Ascending aorta (tissue), 2 donors: ENCODE results near the gene ESX1. TPM values are rescaled to one million over a fixed set of nuclear protein-coding genes. Genes with fewer than 3 reads are reported as not detected.

Experiments used
- DNase-seq, 2 donors: peaks; one replicate each; pipeline ENCODE4 v3.0.0-alpha.2; 2019; ENCODE audit warnings: low spot score in 2 of 2
- H3K27ac ChIP-seq, 2 donors: fragments of 200-600 bp; sonication (generic); one replicate each; pipeline ENCODE4 v1.5.1; 2016 to 2017; ENCODE audit warnings: mild to moderate bottlenecking in 1 of 2
- H3K27me3 ChIP-seq: fragments of 200-600 bp; sonication (generic); one replicate; pipeline ENCODE4 v1.5.1; 2017
- H3K36me3 ChIP-seq, 2 donors: fragments of 200-600 bp; sonication (generic); one replicate each; pipeline ENCODE4 v1.5.1; 2016
- H3K4me1 ChIP-seq, 2 donors: fragments of 200-600 bp; sonication (generic); one replicate each; pipeline ENCODE4 v1.5.1; 2016 to 2017; ENCODE audit warnings: mild to moderate bottlenecking in 1 of 2
- H3K4me3 ChIP-seq, 2 donors: fragments of 200-600 bp; sonication (generic); one replicate each; pipeline ENCODE4 v1.5.1; 2016 to 2017; ENCODE audit warnings: mild to moderate bottlenecking in 1 of 2
- H3K9me3 ChIP-seq, 2 donors: fragments of 200-600 bp; sonication (generic); one replicate each; pipeline ENCODE4 v1.5.1; 2016
- CTCF ChIP-seq, 3 experiments: fragments of 200-600 bp in 2 of 3; fragments of 450-650 bp in 1 of 3; sonication (generic) in 2 of 3; IDR thresholded peaks; one replicate each; pipeline ENCODE4 v1.5.1; 2016 to 2019; ENCODE audit warnings: antibody characterized with exemption in 3 of 3, mild to moderate bottlenecking in 1 of 3, moderate library complexity in 1 of 3
- intact Hi-C: fragments of 100-400 bp; cut with DNase I; formaldehyde crosslinking; loops from one replicate; pipeline ENCODE4 v1.15.1; 2023
- total RNA-seq: library from RNA; depleted of rRNA; stranded (reverse); fragments of >200 nt; gene quantifications from one replicate; pipeline ENCODE4 v1.1.0, GENCODE V29; 2016

The ESX1 gene
- total RNA-seq: not detected

- Histone ChIP-seq H3K4me3 (peak within 1 kb of the TSS; percentile 11 to 39), H3K9me3 (no peaks in the 10 kb centered on the region), H3K4me1 (no peaks in the 10 kb centered on the region), H3K27me3 (peaks cover 13% of the 10 kb centered on the region), H3K36me3 (no peaks in the 10 kb centered on the region), H3K27ac (no peak within 1 kb of the TSS)
- TF ChIP-seq CTCF (IDR thresholded peaks at IDR 0.05): no peak
- intact Hi-C loops: no loop called here
- DNase-seq: no peak
Measured at GRCh38 chrX:104254442-104255115, at the start of gene ESX1. Gene ESX1, minus strand, starts transcription at chrX:104254933. Its CDS starts 84 bp downstream, at chrX:104254849.

GRCh38 chrX:104295636-104296035, 40.9 kb upstream of the ESX1 start:
- no peak for DNase-seq
- intact Hi-C loops: no loop called here

GRCh38 chrX:104288961-104289360, 34.2 kb upstream of the ESX1 start:
- TF ChIP-seq CTCF (IDR thresholded peaks at IDR 0.05): no peak
- Histone ChIP-seq H3K9me3 (no peaks in the 10 kb centered on the region), H3K27me3 (no peaks in the 10 kb centered on the region), H3K36me3 (no peaks in the 10 kb centered on the region), H3K27ac (no peak overlapping the region), H3K4me3 (no peak overlapping the region), H3K4me1 (no peaks in the 10 kb centered on the region)
- DNase-seq: no peak
- intact Hi-C loops: no loop called here

More at GRCh38 chrX:104295636-104296035, 40.9 kb upstream of the ESX1 start:
- Histone ChIP-seq H3K4me3 (no peak overlapping the region), H3K4me1 (no peaks in the 10 kb centered on the region), H3K27me3 (no peaks in the 10 kb centered on the region), H3K27ac (no peak overlapping the region), H3K36me3 (no peaks in the 10 kb centered on the region), H3K9me3 (no peaks in the 10 kb centered on the region)
- no peak for TF ChIP-seq CTCF (IDR thresholded peaks at IDR 0.05)

- no peak for DNase-seq
- intact Hi-C loops: no loop called here
- peaks cover 0 to 3% of the 10 kb centered on the region in 2 donors for H3K4me1 ChIP-seq
- no peaks in the 10 kb centered on the region for H3K9me3 ChIP-seq
- no peaks in the 10 kb centered on the region for H3K27me3 ChIP-seq
- no peak overlapping the region for H3K27ac ChIP-seq
- no peak overlapping the region for H3K4me3 ChIP-seq
- TF ChIP-seq CTCF (IDR thresholded peaks at IDR 0.05): no peak
- H3K36me3 ChIP-seq: no peaks in the 10 kb centered on the region
Measured at GRCh38 chrX:104288269-104288668, 33.5 kb upstream of the ESX1 start.

- Histone ChIP-seq H3K36me3 (no peaks in the 10 kb centered on the region), H3K9me3 (no peaks in the 10 kb centered on the region), H3K4me3 (no peak overlapping the region), H3K27me3 (no peaks in the 10 kb centered on the region), H3K4me1 (peaks cover 0 to 13% of the 10 kb centered on the region in 2 donors), H3K27ac (no peak overlapping the region)
- no peak for DNase-seq
- TF ChIP-seq CTCF (IDR thresholded peaks at IDR 0.05): no peak
- intact Hi-C loops: no loop called here
Measured at GRCh38 chrX:104285201-104285600, 30.5 kb upstream of the ESX1 start.
